HCT116 (cell line): ENCODE data around the gene CHST5. TPM values are rescaled to one million over a fixed set of nuclear protein-coding genes. Genes with fewer than 3 reads are reported as not detected.

Experiments
- ATAC-seq: fragments of 200-7000 bp; cut with Tn5 transposase; 2 replicates; pipeline ENCODE4 v1.9.1; 2020; ENCODE audit warnings: mild to moderate bottlenecking, moderate library complexity
- BruUV-seq: library from RNA; stranded (reverse); fragments of 400-500 nt; replicated peaks from 2 replicates; lab custom pipeline; 2021; lab: Mats Ljungman, UMichigan
- CTCF ChIA-PET: fragments of 300-600 bp; sonication (Branson Sonifier 250); formaldehyde crosslinking; loops from one replicate; lab custom pipeline; 2021; ENCODE audit warnings: antibody characterized with exemption; lab: Charles Lee
- POLR2A ChIA-PET: fragments of 300-600, 350-600 bp; sonication (Branson Sonifier 250); formaldehyde crosslinking; loops from one replicate; lab custom pipeline; 2021; ENCODE audit warnings: antibody characterized with exemption; lab: Charles Lee
- RAD21 ChIA-PET, 2 experiments: fragments of 300-600 bp; sonication (Branson Sonifier 250); formaldehyde crosslinking; loops; one replicate each; lab custom pipeline; 2023; ENCODE audit warnings: low total read pairs in 2 of 2; ENCODE audit not compliant: uncharacterized antibody in 2 of 2, unreplicated experiment in 2 of 2, low non-redundant PET in 1 of 2; lab: Charles Lee
- DNase-seq: peaks from one replicate; pipeline ENCODE4 v3.0.0-alpha.2; 2010; ENCODE audit warnings: low read depth, low spot score
- H2AFZ ChIP-seq: fragments of 200-600 bp; shearing (Covaris generic), sonication (generic); 2 replicates; pipeline ENCODE4 v1.6.1; 2017; ENCODE audit warnings: low read depth, mixed run types, mixed read lengths, antibody characterized with exemption, low read length; ENCODE audit not compliant: poor library complexity, severe bottlenecking
- H3K27ac ChIP-seq: 2 replicates; pipeline ENCODE4 v1.5.1; 2012; ENCODE audit warnings: low read depth, low read length
- H3K27me3 ChIP-seq: fragments of 200-600 bp; sonication (generic); 2 replicates; pipeline ENCODE4 v1.6.1; 2016; ENCODE audit warnings: mixed run types, low read length, mixed read lengths; ENCODE audit not compliant: insufficient read depth
- H3K36me3 ChIP-seq, 2 experiments: fragments of 200-500 bp in 1 of 2; fragments of 200-600 bp in 1 of 2; sonication (Bioruptor generic) in 1 of 2; sonication (generic) in 1 of 2; 2 replicates each; pipeline versions ENCODE4 v1.5.1 to v1.6.1; 2014 to 2016; ENCODE audit warnings: low read length in 2 of 2, inconsistent platforms in 1 of 2, mixed read lengths in 1 of 2, mixed run types in 1 of 2; ENCODE audit not compliant: insufficient read depth in 2 of 2, control insufficient read depth in 1 of 2
- H3K4me1 ChIP-seq, 2 experiments: fragments of 200-600 bp in 1 of 2; sonication (generic) in 1 of 2; 2 replicates each; pipeline versions ENCODE4 v1.5.1 to v1.6.1; 2012 to 2017; ENCODE audit warnings: low read length in 2 of 2, inconsistent platforms in 1 of 2, mild to moderate bottlenecking in 1 of 2, mixed read lengths in 1 of 2, mixed run types in 1 of 2, moderate library complexity in 1 of 2; ENCODE audit not compliant: insufficient read depth in 2 of 2, control insufficient read depth in 1 of 2
- H3K4me2 ChIP-seq: fragments of 200-600 bp; sonication (generic); 2 replicates; pipeline ENCODE4 v1.6.1; 2017; ENCODE audit warnings: mixed run types, low read length, mixed read lengths
- H3K4me3 ChIP-seq, 2 experiments: fragments of 200-600 bp in 1 of 2; sonication (generic) in 1 of 2; replicated peaks in 1 of 2; 2 replicates each; pipeline ENCODE4 v1.5.1; 2011 to 2016; ENCODE audit warnings: low read length in 2 of 2, control low read depth in 1 of 2, low read depth in 1 of 2, mild to moderate bottlenecking in 1 of 2, mixed read lengths in 1 of 2, mixed run types in 1 of 2
- H3K79me2 ChIP-seq: fragments of 200-600 bp; sonication (generic); 2 replicates; pipeline ENCODE4 v1.6.1; 2017; ENCODE audit warnings: mild to moderate bottlenecking, mixed run types, low read length, moderate library complexity, mixed read lengths; ENCODE audit not compliant: insufficient read depth
- H3K9ac ChIP-seq: fragments of 200-600 bp; sonication (generic); 2 replicates; pipeline ENCODE4 v1.6.1; 2016; ENCODE audit warnings: low read length, mixed read lengths
- H3K9me2 ChIP-seq: fragments of 200-600 bp; sonication (generic), shearing (Covaris generic); 2 replicates; pipeline ENCODE4 v1.6.1; 2017; ENCODE audit warnings: mixed run types, mild to moderate bottlenecking, moderate library complexity; ENCODE audit not compliant: insufficient read depth
- H3K9me3 ChIP-seq, 2 experiments: fragments of 200-500 bp in 1 of 2; fragments of 200-600 bp in 1 of 2; sonication (Bioruptor generic) in 1 of 2; sonication (generic) in 1 of 2; 2 replicates each; pipeline ENCODE4 v1.6.1; 2014 to 2017; ENCODE audit warnings: low read length in 2 of 2, mixed read lengths in 2 of 2, inconsistent platforms in 1 of 2, low read depth in 1 of 2, mild to moderate bottlenecking in 1 of 2, mixed run types in 1 of 2, moderate library complexity in 1 of 2; ENCODE audit not compliant: control insufficient read depth in 1 of 2, insufficient read depth in 1 of 2
- H4K20me1 ChIP-seq: fragments of 200-600 bp; sonication (generic), shearing (Covaris generic); 2 replicates; pipeline ENCODE4 v1.6.1; 2017; ENCODE audit warnings: mixed run types, mild to moderate bottlenecking, moderate library complexity; ENCODE audit not compliant: insufficient read depth
- CEBPB ChIP-seq: IDR thresholded peaks from 2 replicates; pipeline ENCODE4 v1.6.1; 2012; ENCODE audit warnings: low read depth
- EGR1 ChIP-seq: IDR thresholded peaks from 2 replicates; pipeline ENCODE4 v1.6.1; 2012; ENCODE audit warnings: low read depth
- ELF1 ChIP-seq: IDR thresholded peaks from 2 replicates; pipeline ENCODE4 v1.6.1; 2012; ENCODE audit warnings: low read depth, borderline replicate concordance
- EZH2 ChIP-seq: fragments of 200-600 bp; sonication (generic); IDR thresholded peaks from 2 replicates; pipeline ENCODE4 v1.6.1; 2017; ENCODE audit warnings: antibody characterized with exemption, mixed run types
- POLR2A ChIP-seq: IDR thresholded peaks from 2 replicates; pipeline ENCODE4 v1.7.0; 2011; ENCODE audit warnings: borderline replicate concordance; ENCODE audit not compliant: insufficient read depth, insufficient read length; ENCODE audit errors: extremely low read depth
- POLR2AphosphoS5 ChIP-seq: IDR thresholded peaks from 2 replicates; pipeline ENCODE4 v1.6.1; 2011; ENCODE audit warnings: mild to moderate bottlenecking, low read depth, low read length, moderate library complexity
- RAD21 ChIP-seq: IDR thresholded peaks from 2 replicates; pipeline ENCODE4 v1.6.1; 2012; ENCODE audit warnings: low read depth, mild to moderate bottlenecking
- SIN3A ChIP-seq: IDR thresholded peaks from 2 replicates; pipeline ENCODE4 v1.6.1; 2012; ENCODE audit warnings: low read depth
- SP1 ChIP-seq: IDR thresholded peaks from 2 replicates; pipeline ENCODE4 v1.6.1; 2012; ENCODE audit warnings: low read depth
- SRF ChIP-seq: IDR thresholded peaks from 2 replicates; pipeline ENCODE4 v1.6.1; 2012; ENCODE audit warnings: low read depth
- ZBTB33 ChIP-seq: IDR thresholded peaks from 2 replicates; pipeline ENCODE4 v1.6.1; 2011; ENCODE audit warnings: mild to moderate bottlenecking, low read length, moderate library complexity; ENCODE audit not compliant: insufficient replicate concordance; ENCODE audit errors: extremely low read depth
- ZNF274 ChIP-seq: fragments of 200-500 bp; sonication (Bioruptor generic); IDR thresholded peaks from 2 replicates; pipeline ENCODE4 v1.6.1; 2014; ENCODE audit warnings: mild to moderate bottlenecking, low read depth, low read length, inconsistent platforms
- intact Hi-C: fragments of 100-400 bp; cut with micrococcal nuclease; formaldehyde crosslinking; loops from 2 replicates; pipeline ENCODE4 v1.10.0; 2022
- total RNA-seq: library from RNA; stranded (reverse); gene quantifications from one replicate; pipeline ENCODE4 v1.2.1, GENCODE V29; 2021; ENCODE audit not compliant: unreplicated experiment
- TF ChIP-seq, protein P1 (sequence below): IDR thresholded peaks from 2 replicates; pipeline ENCODE4 v1.6.1; 2012
- TF ChIP-seq, protein P2 (sequence below): IDR thresholded peaks from 2 replicates; pipeline ENCODE4 v1.6.1; 2012; ENCODE audit warnings: low read depth
- TF ChIP-seq, protein P3 (sequence below), 3 experiments: fragments of 200-600 bp in 1 of 3; sonication (generic) in 1 of 3; IDR thresholded peaks in 2 of 3; conservative IDR thresholded peaks in 1 of 3; 2 replicates each; pipeline ENCODE4 v1.5.1; 2012 to 2017; ENCODE audit warnings: low read depth in 2 of 3, low read length in 2 of 3, antibody characterized with exemption in 1 of 3, borderline replicate concordance in 1 of 3, control low read depth in 1 of 3, mild to moderate bottlenecking in 1 of 3, mixed read lengths in 1 of 3, mixed run types in 1 of 3, moderate library complexity in 1 of 3; ENCODE audit not compliant: insufficient read depth in 1 of 3

The CHST5 gene
- total RNA-seq, 1 experiment from 2014 or later: 0.32 TPM

DNA sequence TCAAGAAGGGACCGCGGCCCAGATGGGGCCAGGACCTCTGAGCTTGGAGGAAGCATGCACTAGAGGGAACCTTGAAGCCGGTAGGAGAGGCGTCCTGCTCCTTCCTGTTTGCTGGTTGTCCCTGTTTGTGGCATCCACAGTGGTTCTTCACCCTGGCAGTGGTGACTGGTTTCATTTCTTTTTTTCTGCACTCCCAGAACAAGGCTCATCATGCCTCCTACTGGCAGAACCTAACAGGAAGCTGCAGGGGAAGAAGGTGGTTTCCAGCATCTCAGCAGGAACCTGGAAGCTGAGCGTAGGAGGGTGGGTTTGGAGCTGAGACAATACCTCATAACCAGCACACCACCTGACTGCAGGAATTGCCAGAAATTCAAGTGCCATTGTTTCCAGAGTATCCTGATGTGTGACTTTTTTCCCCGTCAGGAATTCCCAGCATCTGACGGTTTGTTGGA lies 14.3 kb upstream of the CHST5 start:
- no peak for TF ChIP-seq EZH2
- no peak for TF ChIP-seq ZNF274
- TF ChIP-seq, protein P1, sequence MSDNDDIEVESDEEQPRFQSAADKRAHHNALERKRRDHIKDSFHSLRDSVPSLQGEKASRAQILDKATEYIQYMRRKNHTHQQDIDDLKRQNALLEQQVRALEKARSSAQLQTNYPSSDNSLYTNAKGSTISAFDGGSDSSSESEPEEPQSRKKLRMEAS: no peak
- no peak for TF ChIP-seq SIN3A
- TF ChIP-seq SRF: no peak
- TF ChIP-seq ZBTB33: no peak
- no peak for TF ChIP-seq SP1
- TF ChIP-seq ELF1: no peak
- no peak for TF ChIP-seq POLR2A
- TF ChIP-seq, protein P2, sequence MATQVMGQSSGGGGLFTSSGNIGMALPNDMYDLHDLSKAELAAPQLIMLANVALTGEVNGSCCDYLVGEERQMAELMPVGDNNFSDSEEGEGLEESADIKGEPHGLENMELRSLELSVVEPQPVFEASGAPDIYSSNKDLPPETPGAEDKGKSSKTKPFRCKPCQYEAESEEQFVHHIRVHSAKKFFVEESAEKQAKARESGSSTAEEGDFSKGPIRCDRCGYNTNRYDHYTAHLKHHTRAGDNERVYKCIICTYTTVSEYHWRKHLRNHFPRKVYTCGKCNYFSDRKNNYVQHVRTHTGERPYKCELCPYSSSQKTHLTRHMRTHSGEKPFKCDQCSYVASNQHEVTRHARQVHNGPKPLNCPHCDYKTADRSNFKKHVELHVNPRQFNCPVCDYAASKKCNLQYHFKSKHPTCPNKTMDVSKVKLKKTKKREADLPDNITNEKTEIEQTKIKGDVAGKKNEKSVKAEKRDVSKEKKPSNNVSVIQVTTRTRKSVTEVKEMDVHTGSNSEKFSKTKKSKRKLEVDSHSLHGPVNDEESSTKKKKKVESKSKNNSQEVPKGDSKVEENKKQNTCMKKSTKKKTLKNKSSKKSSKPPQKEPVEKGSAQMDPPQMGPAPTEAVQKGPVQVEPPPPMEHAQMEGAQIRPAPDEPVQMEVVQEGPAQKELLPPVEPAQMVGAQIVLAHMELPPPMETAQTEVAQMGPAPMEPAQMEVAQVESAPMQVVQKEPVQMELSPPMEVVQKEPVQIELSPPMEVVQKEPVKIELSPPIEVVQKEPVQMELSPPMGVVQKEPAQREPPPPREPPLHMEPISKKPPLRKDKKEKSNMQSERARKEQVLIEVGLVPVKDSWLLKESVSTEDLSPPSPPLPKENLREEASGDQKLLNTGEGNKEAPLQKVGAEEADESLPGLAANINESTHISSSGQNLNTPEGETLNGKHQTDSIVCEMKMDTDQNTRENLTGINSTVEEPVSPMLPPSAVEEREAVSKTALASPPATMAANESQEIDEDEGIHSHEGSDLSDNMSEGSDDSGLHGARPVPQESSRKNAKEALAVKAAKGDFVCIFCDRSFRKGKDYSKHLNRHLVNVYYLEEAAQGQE: no peak
- TF ChIP-seq, protein P3, sequence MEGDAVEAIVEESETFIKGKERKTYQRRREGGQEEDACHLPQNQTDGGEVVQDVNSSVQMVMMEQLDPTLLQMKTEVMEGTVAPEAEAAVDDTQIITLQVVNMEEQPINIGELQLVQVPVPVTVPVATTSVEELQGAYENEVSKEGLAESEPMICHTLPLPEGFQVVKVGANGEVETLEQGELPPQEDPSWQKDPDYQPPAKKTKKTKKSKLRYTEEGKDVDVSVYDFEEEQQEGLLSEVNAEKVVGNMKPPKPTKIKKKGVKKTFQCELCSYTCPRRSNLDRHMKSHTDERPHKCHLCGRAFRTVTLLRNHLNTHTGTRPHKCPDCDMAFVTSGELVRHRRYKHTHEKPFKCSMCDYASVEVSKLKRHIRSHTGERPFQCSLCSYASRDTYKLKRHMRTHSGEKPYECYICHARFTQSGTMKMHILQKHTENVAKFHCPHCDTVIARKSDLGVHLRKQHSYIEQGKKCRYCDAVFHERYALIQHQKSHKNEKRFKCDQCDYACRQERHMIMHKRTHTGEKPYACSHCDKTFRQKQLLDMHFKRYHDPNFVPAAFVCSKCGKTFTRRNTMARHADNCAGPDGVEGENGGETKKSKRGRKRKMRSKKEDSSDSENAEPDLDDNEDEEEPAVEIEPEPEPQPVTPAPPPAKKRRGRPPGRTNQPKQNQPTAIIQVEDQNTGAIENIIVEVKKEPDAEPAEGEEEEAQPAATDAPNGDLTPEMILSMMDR (IDR thresholded peaks at IDR 0.05 in 2 of 3, conservative IDR thresholded peaks at IDR 0.05 in 1 of 3; ENCODE audit: borderline replicate concordance in 1 of 3, insufficient read depth in 1 of 3, low read depth in 2 of 3, low read length in 2 of 3): peak; percentile 55 to 65 (median 58); a peak in 5 of 6 replicates
- TF ChIP-seq RAD21: peak; percentile 73
- no peak for TF ChIP-seq CEBPB
- no peak for TF ChIP-seq POLR2AphosphoS5
- TF ChIP-seq EGR1: no peak
- RAD21 ChIA-PET: no interaction called here
- no peaks in the 10 kb centered on the region for H3K27me3 ChIP-seq
- peaks cover 2 to 11% of the 10 kb centered on the region in 2 experiments; a peak in 2 of 4 replicates for H3K4me1 ChIP-seq
- CTCF ChIA-PET: interaction anchor here (0.6 to 2.6 kb wide), 9 partner anchors 9 to 351 kb away, joined by 3 to 12 read pairs (median 4); no protein-coding TSS in a partner anchor
- POLR2A ChIA-PET: no interaction called here
- no peak overlapping the region for H2AFZ ChIP-seq
- H3K79me2 ChIP-seq: no peaks in the 10 kb centered on the region
- BruUV-seq: no TSS peak
- ATAC-seq (peak; percentile 38), DNase-seq (no peak)
- H3K27ac ChIP-seq: no peak overlapping the region
- no peak overlapping the region for H3K9ac ChIP-seq
- no peaks in the 10 kb centered on the region for H4K20me1 ChIP-seq
- H3K9me2 ChIP-seq: no peaks in the 10 kb centered on the region
- H3K9me3 ChIP-seq: no peaks in the 10 kb centered on the region
- H3K4me2 ChIP-seq: no peak overlapping the region
- H3K4me3 ChIP-seq: no peak overlapping the region
- intact Hi-C loops: loop anchor here (1.0 to 2.0 kb wide), 3 partner anchors 32 to 85 kb away; partner anchors contain the start of gene TMEM170A
- no peaks in the 10 kb centered on the region for H3K36me3 ChIP-seq
